GM12878 (cell line): ENCODE data around the gene OR14J1. TPM values are rescaled to one million over a fixed set of nuclear protein-coding genes. Genes with fewer than 3 reads are reported as not detected.

Experiments used
- ATAC-seq: fragments of 200-7000 bp; cut with Tn5 transposase; 3 replicates; pipeline ENCODE4 v1.9.1; 2020; ENCODE audit warnings: mild to moderate bottlenecking, moderate library complexity
- BruUV-seq: library from RNA; stranded (reverse); fragments of 400-500 nt; replicated peaks from 2 replicates; lab custom pipeline; 2021; lab: Mats Ljungman, UMichigan
- CTCF ChIA-PET: fragments of 300-600 bp; sonication (Branson Sonifier 250); formaldehyde crosslinking; extraction: SDS; loops from one replicate; lab custom pipeline; 2021; ENCODE audit warnings: inconsistent platforms; lab: Yijun Ruan, JAX
- POLR2A ChIA-PET: fragments of 350-600 bp; formaldehyde crosslinking; extraction: SDS; loops from one replicate; lab custom pipeline; 2021; ENCODE audit warnings: inconsistent platforms; lab: Charles Lee
- RAD21 ChIA-PET: fragments of 300-600 bp; sonication (Branson Sonifier 250); formaldehyde crosslinking; loops from one replicate; lab custom pipeline; 2023; ENCODE audit warnings: antibody characterized with exemption; ENCODE audit not compliant: unreplicated experiment; lab: Charles Lee
- SMC1A ChIA-PET: fragments of 300-600 bp; sonication (Branson Sonifier 250); formaldehyde crosslinking; loops from one replicate; lab custom pipeline; 2023; ENCODE audit not compliant: unreplicated experiment, uncharacterized antibody; lab: Charles Lee
- DNase-seq: peaks from one replicate; pipeline ENCODE4 v3.0.0-alpha.2; 2011; ENCODE audit warnings: low read depth, low spot score
- FAIRE-seq: peaks from 3 replicates; lab custom pipeline; 2011; peaks lifted over from hg19 to GRCh38; lab: Jason Lieb, UNC
- H2AFZ ChIP-seq: 2 replicates; pipeline ENCODE4 v1.6.0; 2011; ENCODE audit warnings: low read depth, low read length, control low read depth; ENCODE audit not compliant: control insufficient read depth
- H3K27ac ChIP-seq: 2 replicates; pipeline ENCODE4 v1.5.1; 2011; ENCODE audit warnings: control low read depth; ENCODE audit not compliant: control insufficient read depth, insufficient read depth
- H3K27me3 ChIP-seq, 2 experiments: replicated peaks in 1 of 2; 2 replicates each; pipeline versions ENCODE4 v1.6.0 to v1.6.1; 2011; ENCODE audit warnings: low read length in 1 of 2; ENCODE audit not compliant: control insufficient read depth in 2 of 2, insufficient read depth in 2 of 2
- H3K36me3 ChIP-seq, 2 experiments: 2 replicates each; pipeline ENCODE4 v1.5.1; 2011; ENCODE audit warnings: low read length in 1 of 2; ENCODE audit not compliant: control insufficient read depth in 2 of 2, insufficient read depth in 2 of 2
- H3K4me1 ChIP-seq: 2 replicates; pipeline ENCODE4 v1.6.1; 2011; ENCODE audit warnings: mild to moderate bottlenecking, low read length, moderate library complexity, mixed read lengths; ENCODE audit not compliant: control insufficient read depth, insufficient read depth
- H3K4me2 ChIP-seq: 2 replicates; pipeline ENCODE4 v1.6.0; 2011; ENCODE audit warnings: control low read depth; ENCODE audit not compliant: control insufficient read depth, insufficient read depth
- H3K4me3 ChIP-seq: fragments of 200-600 bp; sonication (generic); 2 replicates; pipeline ENCODE4 v1.5.1; 2016
- H3K79me2 ChIP-seq: 2 replicates; pipeline ENCODE4 v1.6.0; 2011; ENCODE audit warnings: low read length; ENCODE audit not compliant: control insufficient read depth, insufficient read depth
- H3K9ac ChIP-seq: 2 replicates; pipeline ENCODE4 v1.8.0; 2011; ENCODE audit warnings: low read length, control low read depth, mixed read lengths; ENCODE audit not compliant: control insufficient read depth, insufficient read depth
- H3K9me3 ChIP-seq: replicated peaks from 3 replicates; pipeline ENCODE4 v1.5.1; 2011; ENCODE audit warnings: mild to moderate bottlenecking, low read length; ENCODE audit not compliant: control insufficient read depth, insufficient read depth
- H4K20me1 ChIP-seq: 2 replicates; pipeline ENCODE4 v1.6.0; 2011; ENCODE audit not compliant: control insufficient read depth, insufficient read depth
- BACH1 ChIP-seq: fragments of 450-650 bp; IDR thresholded peaks from 2 replicates; pipeline ENCODE4 v1.6.1; 2017; ENCODE audit warnings: mild to moderate bottlenecking, borderline replicate concordance
- BMI1 ChIP-seq: fragments of 450-650 bp; IDR thresholded peaks from 2 replicates; pipeline ENCODE4 v1.6.1; 2016; ENCODE audit warnings: mild to moderate bottlenecking, moderate library complexity, borderline replicate concordance
- CBX5 ChIP-seq: sonication (generic); IDR thresholded peaks from 2 replicates; pipeline ENCODE4 v1.6.1; 2016; ENCODE audit warnings: low read depth, moderate library complexity, mild to moderate bottlenecking, inconsistent platforms
- CHD4 ChIP-seq: fragments of 200-600 bp; sonication (generic); IDR thresholded peaks from 2 replicates; pipeline ENCODE4 v1.6.1; 2016; ENCODE audit warnings: mild to moderate bottlenecking
- MEF2A ChIP-seq: IDR thresholded peaks from 2 replicates; pipeline ENCODE4 v1.6.1; 2011; ENCODE audit warnings: low read depth, mild to moderate bottlenecking, low read length, moderate library complexity; ENCODE audit not compliant: insufficient read depth
- NFIC ChIP-seq: IDR thresholded peaks from 2 replicates; pipeline ENCODE4 v1.6.1; 2012; ENCODE audit warnings: low read depth, mild to moderate bottlenecking, inconsistent platforms, low read length, moderate library complexity
- NR2F1 ChIP-seq: fragments of 450-650 bp; conservative IDR thresholded peaks from 2 replicates; pipeline ENCODE4 v1.6.1; 2017; ENCODE audit warnings: mild to moderate bottlenecking
- RB1 ChIP-seq: fragments of 450-650 bp; formaldehyde crosslinking; IDR thresholded peaks from 2 replicates; pipeline ENCODE4 v1.6.1; 2017; ENCODE audit warnings: mild to moderate bottlenecking, borderline replicate concordance
- SIN3A ChIP-seq: IDR thresholded peaks from 2 replicates; pipeline ENCODE4 v1.6.1; 2012; ENCODE audit warnings: low read depth, low read length, improper control_type of control experiment
- SMAD5 ChIP-seq: IDR thresholded peaks from 2 replicates; pipeline ENCODE4 v1.6.1; 2016; ENCODE audit warnings: antibody characterized with exemption, low read depth
- TCF12 ChIP-seq: IDR thresholded peaks from 2 replicates; pipeline ENCODE4 v1.6.1; 2011; ENCODE audit warnings: low read depth, mild to moderate bottlenecking, low read length
- ZZZ3 ChIP-seq: IDR thresholded peaks from 2 replicates; pipeline ENCODE4 v1.6.1; 2011; ENCODE audit warnings: low read depth; ENCODE audit not compliant: control insufficient read depth, insufficient read length
- WGBS: methylation state at CpG from one replicate; pipeline ENCODE4 v1.1.6; 2016; ENCODE audit warnings: low lambda C conversion rate; ENCODE audit not compliant: insufficient replicate concordance, insufficient coverage; ENCODE audit errors: missing lambda C conversion rate; 5-methylcytosine and 5-hydroxymethylcytosine counted together
- in situ Hi-C: fragments of 300-500 bp; cut with MboI; formaldehyde crosslinking; loops from 9 replicates; pipeline ENCODE4 v1.14.3; 2018; ENCODE audit warnings: mixed read lengths
- intact Hi-C: fragments of 100-400 bp; cut with micrococcal nuclease; formaldehyde crosslinking; loops from one replicate; pipeline ENCODE4 v1.14.2; 2022; ENCODE audit not compliant: unreplicated experiment
- polyA plus RNA-seq, 11 experiments: library from polyadenylated mRNA; depleted of rRNA in 4 of 11; unstranded in 6 of 11; stranded (reverse) in 5 of 11; fragments of >200 nt; fragmentation: Nextera tagmentation in 4 of 11; fragmentation: Illumina TruSeq in 1 of 11; extraction: Ambion mirVana in 4 of 11; extraction: Trizol in 1 of 11; gene quantifications; 1 replicate in 1 of 11; 2 replicates in 10 of 11; pipeline versions ENCODE4 v1.2.1 to v1.2.3, GENCODE V29; 2011 to 2016; ENCODE audit warnings: inconsistent platforms in 2 of 11, missing spikeins in 2 of 11, low read depth in 1 of 11
- total RNA-seq, 4 experiments: library from RNA; depleted of rRNA in 3 of 4; stranded (reverse); fragments of >200 nt in 3 of 4; fragmentation: Illumina TruSeq in 1 of 4; extraction: Trizol in 1 of 4; gene quantifications; 2 replicates each; pipeline versions ENCODE4 v1.2.1 to v1.2.3, GENCODE V29; 2013 to 2021
- TF ChIP-seq, protein P1 (sequence below): IDR thresholded peaks from 2 replicates; pipeline ENCODE4 v1.6.1; 2012; ENCODE audit warnings: mild to moderate bottlenecking, low read depth, low read length
- TF ChIP-seq, protein P2 (sequence below): fragments of 450-650 bp; IDR thresholded peaks from 2 replicates; pipeline ENCODE4 v1.6.1; 2017; ENCODE audit warnings: mild to moderate bottlenecking, low read depth, inconsistent platforms; ENCODE audit not compliant: poor library complexity, severe bottlenecking
- TF ChIP-seq, protein P3 (sequence below): IDR thresholded peaks from 2 replicates; pipeline ENCODE4 v1.6.1; 2011; ENCODE audit warnings: borderline replicate concordance, low read depth, mild to moderate bottlenecking, moderate library complexity, mixed read lengths, low read length; ENCODE audit not compliant: insufficient read depth; ENCODE audit errors: extremely low read length
- TF ChIP-seq, protein P4 (sequence below): fragments of 450-650 bp; IDR thresholded peaks from 2 replicates; pipeline ENCODE4 v1.6.1; 2016; ENCODE audit warnings: mild to moderate bottlenecking
- TF ChIP-seq, protein P5 (sequence below): IDR thresholded peaks from 2 replicates; pipeline ENCODE4 v1.6.1; 2011; ENCODE audit warnings: low read depth, mild to moderate bottlenecking, low read length, moderate library complexity, borderline replicate concordance; ENCODE audit errors: extremely low read depth

OR14J1 gene
- total and polyA plus RNA-seq, 10 of the 15 experiments (the other 5 are each of a cell fraction or from before 2014, with no cell fraction given): not detected

DNA sequence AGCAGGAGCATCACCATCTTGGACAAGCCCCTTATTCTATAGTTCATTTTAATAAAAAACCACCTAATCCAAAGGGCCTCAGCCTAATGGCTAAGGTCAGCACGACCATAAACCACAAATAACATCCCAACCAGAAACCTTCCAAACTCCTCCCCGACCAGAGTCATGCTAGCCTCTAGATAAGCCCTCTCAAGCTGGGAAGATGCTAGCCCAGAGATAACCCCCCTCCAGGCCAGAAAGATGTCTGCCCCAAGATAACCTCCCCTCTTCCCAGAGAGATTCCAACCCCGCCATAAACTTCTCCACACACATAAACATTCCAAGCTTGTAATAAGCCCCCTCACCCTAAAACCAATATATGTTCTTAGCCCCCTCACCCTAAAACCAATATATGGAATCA, 38.5 kb upstream of the OR14J1 start:
- H3K9ac ChIP-seq: no peak overlapping the region
- BruUV-seq: no TSS peak
- in situ Hi-C loops (no loop called here), intact Hi-C loops (no loop called here)
- SMC1A ChIA-PET: interaction anchor here (0.7 kb wide), 1 partner anchor 341 kb away, joined by 3 read pairs; no protein-coding TSS in a partner anchor
- no peak overlapping the region for H3K4me2 ChIP-seq
- no peak overlapping the region for H2AFZ ChIP-seq
- RAD21 ChIA-PET: no interaction called here
- no peak for FAIRE-seq
- H3K36me3 ChIP-seq: no peaks in the 10 kb centered on the region
- WGBS: 2% methylated on average over 3 of the region's 3 CpGs
- CTCF ChIA-PET: no interaction called here
- no peaks in the 10 kb centered on the region for H4K20me1 ChIP-seq
- POLR2A ChIA-PET: no interaction called here
- no peaks in the 10 kb centered on the region for H3K79me2 ChIP-seq
- H3K9me3 ChIP-seq: no peaks in the 10 kb centered on the region
- no peaks in the 10 kb centered on the region for H3K27me3 ChIP-seq
- no peak overlapping the region for H3K27ac ChIP-seq
- no peaks in the 10 kb centered on the region for H3K4me1 ChIP-seq
- no peak overlapping the region for H3K4me3 ChIP-seq
- no peak for ATAC-seq
- no peak for DNase-seq
- TF ChIP-seq, protein P1, sequence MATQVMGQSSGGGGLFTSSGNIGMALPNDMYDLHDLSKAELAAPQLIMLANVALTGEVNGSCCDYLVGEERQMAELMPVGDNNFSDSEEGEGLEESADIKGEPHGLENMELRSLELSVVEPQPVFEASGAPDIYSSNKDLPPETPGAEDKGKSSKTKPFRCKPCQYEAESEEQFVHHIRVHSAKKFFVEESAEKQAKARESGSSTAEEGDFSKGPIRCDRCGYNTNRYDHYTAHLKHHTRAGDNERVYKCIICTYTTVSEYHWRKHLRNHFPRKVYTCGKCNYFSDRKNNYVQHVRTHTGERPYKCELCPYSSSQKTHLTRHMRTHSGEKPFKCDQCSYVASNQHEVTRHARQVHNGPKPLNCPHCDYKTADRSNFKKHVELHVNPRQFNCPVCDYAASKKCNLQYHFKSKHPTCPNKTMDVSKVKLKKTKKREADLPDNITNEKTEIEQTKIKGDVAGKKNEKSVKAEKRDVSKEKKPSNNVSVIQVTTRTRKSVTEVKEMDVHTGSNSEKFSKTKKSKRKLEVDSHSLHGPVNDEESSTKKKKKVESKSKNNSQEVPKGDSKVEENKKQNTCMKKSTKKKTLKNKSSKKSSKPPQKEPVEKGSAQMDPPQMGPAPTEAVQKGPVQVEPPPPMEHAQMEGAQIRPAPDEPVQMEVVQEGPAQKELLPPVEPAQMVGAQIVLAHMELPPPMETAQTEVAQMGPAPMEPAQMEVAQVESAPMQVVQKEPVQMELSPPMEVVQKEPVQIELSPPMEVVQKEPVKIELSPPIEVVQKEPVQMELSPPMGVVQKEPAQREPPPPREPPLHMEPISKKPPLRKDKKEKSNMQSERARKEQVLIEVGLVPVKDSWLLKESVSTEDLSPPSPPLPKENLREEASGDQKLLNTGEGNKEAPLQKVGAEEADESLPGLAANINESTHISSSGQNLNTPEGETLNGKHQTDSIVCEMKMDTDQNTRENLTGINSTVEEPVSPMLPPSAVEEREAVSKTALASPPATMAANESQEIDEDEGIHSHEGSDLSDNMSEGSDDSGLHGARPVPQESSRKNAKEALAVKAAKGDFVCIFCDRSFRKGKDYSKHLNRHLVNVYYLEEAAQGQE: no peak
- TF ChIP-seq, protein P2, sequence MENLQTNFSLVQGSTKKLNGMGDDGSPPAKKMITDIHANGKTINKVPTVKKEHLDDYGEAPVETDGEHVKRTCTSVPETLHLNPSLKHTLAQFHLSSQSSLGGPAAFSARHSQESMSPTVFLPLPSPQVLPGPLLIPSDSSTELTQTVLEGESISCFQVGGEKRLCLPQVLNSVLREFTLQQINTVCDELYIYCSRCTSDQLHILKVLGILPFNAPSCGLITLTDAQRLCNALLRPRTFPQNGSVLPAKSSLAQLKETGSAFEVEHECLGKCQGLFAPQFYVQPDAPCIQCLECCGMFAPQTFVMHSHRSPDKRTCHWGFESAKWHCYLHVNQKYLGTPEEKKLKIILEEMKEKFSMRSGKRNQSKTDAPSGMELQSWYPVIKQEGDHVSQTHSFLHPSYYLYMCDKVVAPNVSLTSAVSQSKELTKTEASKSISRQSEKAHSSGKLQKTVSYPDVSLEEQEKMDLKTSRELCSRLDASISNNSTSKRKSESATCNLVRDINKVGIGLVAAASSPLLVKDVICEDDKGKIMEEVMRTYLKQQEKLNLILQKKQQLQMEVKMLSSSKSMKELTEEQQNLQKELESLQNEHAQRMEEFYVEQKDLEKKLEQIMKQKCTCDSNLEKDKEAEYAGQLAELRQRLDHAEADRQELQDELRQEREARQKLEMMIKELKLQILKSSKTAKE: no peak
- TF ChIP-seq MEF2A (no peak), NFIC (no peak), CHD4 (no peak), SIN3A (no peak), BMI1 (no peak), NR2F1 (no peak), RB1 (no peak), SMAD5 (no peak), BACH1 (no peak), TCF12 (no peak), CBX5 (no peak), ZZZ3 (no peak)
- TF ChIP-seq, protein P3, sequence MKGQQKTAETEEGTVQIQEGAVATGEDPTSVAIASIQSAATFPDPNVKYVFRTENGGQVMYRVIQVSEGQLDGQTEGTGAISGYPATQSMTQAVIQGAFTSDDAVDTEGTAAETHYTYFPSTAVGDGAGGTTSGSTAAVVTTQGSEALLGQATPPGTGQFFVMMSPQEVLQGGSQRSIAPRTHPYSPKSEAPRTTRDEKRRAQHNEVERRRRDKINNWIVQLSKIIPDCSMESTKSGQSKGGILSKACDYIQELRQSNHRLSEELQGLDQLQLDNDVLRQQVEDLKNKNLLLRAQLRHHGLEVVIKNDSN: no peak
- TF ChIP-seq, protein P4, sequence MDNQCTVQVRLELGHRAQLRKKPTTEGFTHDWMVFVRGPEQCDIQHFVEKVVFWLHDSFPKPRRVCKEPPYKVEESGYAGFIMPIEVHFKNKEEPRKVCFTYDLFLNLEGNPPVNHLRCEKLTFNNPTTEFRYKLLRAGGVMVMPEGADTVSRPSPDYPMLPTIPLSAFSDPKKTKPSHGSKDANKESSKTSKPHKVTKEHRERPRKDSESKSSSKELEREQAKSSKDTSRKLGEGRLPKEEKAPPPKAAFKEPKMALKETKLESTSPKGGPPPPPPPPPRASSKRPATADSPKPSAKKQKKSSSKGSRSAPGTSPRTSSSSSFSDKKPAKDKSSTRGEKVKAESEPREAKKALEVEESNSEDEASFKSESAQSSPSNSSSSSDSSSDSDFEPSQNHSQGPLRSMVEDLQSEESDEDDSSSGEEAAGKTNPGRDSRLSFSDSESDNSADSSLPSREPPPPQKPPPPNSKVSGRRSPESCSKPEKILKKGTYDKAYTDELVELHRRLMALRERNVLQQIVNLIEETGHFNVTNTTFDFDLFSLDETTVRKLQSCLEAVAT: no peak
- TF ChIP-seq, protein P5, sequence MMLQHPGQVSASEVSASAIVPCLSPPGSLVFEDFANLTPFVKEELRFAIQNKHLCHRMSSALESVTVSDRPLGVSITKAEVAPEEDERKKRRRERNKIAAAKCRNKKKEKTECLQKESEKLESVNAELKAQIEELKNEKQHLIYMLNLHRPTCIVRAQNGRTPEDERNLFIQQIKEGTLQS: no peak
